ENCODE data around the gene BMP4.

BMP4 gene

GRCh38 chr14:53993920-53994607 lies 37.4 kb upstream of the BMP4 start:
- no peak for TF ChIP-seq CTCF (IDR thresholded peaks at IDR 0.05)

GRCh38 chr14:53990978-53991377 lies 34.4 kb upstream of the BMP4 start:
- no peak for TF ChIP-seq CTCF (IDR thresholded peaks at IDR 0.05)

- no peak for TF ChIP-seq CTCF (IDR thresholded peaks at IDR 0.05)
These were observed 26.5 kb upstream of the BMP4 start for GRCh38 chr14:53983112-53983511.

- TF ChIP-seq CTCF (IDR thresholded peaks at IDR 0.05): no peak
These were observed 25.9 kb upstream of the BMP4 start for GRCh38 chr14:53982546-53982945.

GRCh38 chr14:53979747-53980642 lies 23.4 kb upstream of the BMP4 start:
- TF ChIP-seq CTCF (IDR thresholded peaks at IDR 0.05): no peak

- no peak for TF ChIP-seq CTCF (IDR thresholded peaks at IDR 0.05)
These were observed 22.6 kb upstream of the BMP4 start for GRCh38 chr14:53979113-53979681.

GRCh38 chr14:53978194-53978593 lies 21.6 kb upstream of the BMP4 start:
- no peak for TF ChIP-seq CTCF (IDR thresholded peaks at IDR 0.05)
